ENCODE measurements around the gene LIM2.
A peak's percentile ranks its signal among the peaks of the same experiment; 100 is the strongest.

Gene LIM2

DNA sequence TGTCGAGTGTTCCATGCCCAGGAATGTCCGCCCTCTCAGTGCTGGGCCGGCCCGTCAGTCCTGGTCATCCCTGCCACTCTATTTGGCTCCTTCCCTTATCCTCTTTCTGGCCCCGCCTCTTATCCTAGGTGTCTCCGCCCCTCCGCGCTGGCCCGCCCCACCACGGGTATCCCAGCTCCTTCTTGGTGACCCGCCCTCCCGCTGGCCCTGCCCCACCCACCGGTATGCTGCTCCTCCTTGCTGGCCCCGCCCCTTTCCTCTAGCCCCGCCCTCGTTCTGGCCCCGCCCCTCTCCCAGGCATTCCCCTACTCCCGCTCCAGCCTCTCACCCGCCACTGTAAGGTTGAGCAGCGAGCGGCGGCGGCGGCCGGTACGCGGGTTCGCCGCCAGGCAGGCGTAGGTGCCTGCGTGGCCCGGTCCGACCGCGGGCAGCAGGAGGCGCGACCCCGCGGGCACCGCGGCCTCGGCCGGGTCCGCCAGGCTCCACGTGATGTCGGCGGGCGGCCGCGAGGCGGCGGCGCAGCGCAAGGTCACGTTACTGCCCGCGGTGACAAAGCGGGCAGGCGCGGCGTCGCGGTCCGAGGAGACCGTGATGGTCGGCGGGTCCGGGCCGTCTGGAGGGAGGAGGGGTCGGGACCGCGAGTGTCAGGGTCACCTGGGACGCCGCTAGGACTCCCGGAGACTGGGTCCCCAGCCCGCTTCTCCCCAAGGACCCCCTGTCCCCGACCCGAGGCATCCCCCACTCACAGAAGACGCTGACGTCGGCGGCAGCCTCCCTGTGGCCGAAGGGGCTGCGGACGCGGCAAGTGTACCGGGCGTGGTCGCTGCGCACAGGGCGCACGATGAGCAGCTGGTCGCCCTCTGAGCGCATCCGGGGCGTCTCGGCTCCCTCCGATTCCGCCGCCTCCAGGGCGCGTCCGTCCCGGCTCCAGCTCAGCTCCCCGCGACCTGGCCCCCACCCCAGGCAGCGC, 47.8 kb downstream of the LIM2 start:
- Mint-ChIP-seq H3K9me3 (no peaks in the 10 kb centered on the region), H3K27ac (ENCODE audit: low read depth) (peak overlapping the region; percentile 89), H3K27me3 (no peaks in the 10 kb centered on the region), H3K4me3 (peak overlapping the region; percentile 91), H3K36me3 (ENCODE audit: insufficient read depth) (peaks cover 1% of the 10 kb centered on the region), H3K4me1 (peaks cover 15% of the 10 kb centered on the region)
- peak; percentile 53 to 60 for DNase-seq (ENCODE audit: low spot score in 2 of 2)
- peak; percentile 48 for ATAC-seq (replicated peaks; ENCODE audit: extremely low read depth, poor library complexity, severe bottlenecking)

DNA sequence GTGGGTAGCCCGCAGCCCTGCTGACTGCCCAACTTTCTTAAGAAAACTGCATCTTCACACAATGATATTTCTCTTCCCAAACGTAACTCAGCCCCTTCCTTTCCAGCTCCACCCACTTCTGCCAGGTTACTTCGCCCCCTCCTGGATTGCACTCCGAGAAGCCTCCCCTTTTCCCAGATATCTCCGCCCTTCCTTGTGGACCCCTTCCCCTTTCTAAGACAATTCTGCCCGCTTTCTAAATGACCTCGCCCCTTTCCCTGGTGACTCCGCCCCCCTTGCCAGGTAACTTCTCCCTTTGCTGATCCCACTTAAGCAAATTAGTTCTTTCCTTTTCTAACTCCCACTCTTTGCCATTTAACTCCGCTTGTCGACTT, 48.5 kb downstream of the LIM2 start:
- Mint-ChIP-seq H3K4me1 (peaks cover 15% of the 10 kb centered on the region), H3K27me3 (no peaks in the 10 kb centered on the region), H3K9me3 (no peaks in the 10 kb centered on the region), H3K36me3 (ENCODE audit: insufficient read depth) (peaks cover 1% of the 10 kb centered on the region), H3K4me3 (peak overlapping the region; percentile 91), H3K27ac (ENCODE audit: low read depth) (peak overlapping the region; percentile 89)
- ATAC-seq (replicated peaks; ENCODE audit: extremely low read depth, poor library complexity, severe bottlenecking) (peak; percentile 3), DNase-seq (ENCODE audit: low spot score in 2 of 2) (no peak)

DNA sequence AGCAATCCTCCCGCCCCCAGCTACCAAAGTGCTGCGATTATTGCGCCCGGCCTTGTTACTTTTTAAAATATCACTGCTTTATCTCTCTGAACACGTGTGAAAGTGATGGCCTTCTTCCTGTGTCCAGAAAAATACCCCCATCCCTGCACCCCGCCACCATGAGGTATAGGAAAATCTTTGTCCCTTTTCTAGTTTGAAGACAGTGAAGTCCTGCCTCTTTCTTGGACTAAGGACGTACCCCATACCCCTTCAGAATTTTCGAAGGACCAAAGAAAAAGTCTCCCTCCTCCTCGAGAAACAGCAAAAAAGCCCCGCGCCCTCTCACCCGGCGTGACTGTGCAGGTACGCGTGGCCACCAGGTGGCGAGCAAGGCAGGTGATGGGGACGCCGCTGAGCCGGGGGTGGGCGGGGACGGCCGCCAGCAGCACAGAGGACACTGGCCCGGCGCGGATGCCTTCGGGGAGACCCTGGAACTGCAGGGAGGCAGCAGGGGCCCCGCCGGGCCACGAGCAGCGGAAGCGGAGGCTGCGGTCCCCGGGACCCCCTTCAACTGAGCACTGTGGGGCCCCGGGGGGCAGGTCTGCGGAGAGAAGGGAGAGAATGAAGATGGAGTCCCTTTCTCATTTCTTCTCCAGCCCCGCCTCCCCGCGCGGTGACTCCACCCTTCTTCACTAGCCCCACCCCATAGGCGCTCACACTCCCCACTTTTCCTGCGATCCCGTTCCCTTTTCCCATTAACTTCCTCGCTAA, 49.0 kb downstream of the LIM2 start:
- Mint-ChIP-seq H3K36me3 (ENCODE audit: insufficient read depth) (peaks cover 1% of the 10 kb centered on the region), H3K9me3 (no peaks in the 10 kb centered on the region), H3K27ac (ENCODE audit: low read depth) (peak overlapping the region; percentile 89), H3K4me1 (peaks cover 15% of the 10 kb centered on the region), H3K4me3 (peak overlapping the region; percentile 91), H3K27me3 (no peaks in the 10 kb centered on the region)
- peak; percentile 70 to 76 for DNase-seq (ENCODE audit: low spot score in 2 of 2)
- ATAC-seq (replicated peaks; ENCODE audit: extremely low read depth, poor library complexity, severe bottlenecking), result peak; percentile 83

DNA sequence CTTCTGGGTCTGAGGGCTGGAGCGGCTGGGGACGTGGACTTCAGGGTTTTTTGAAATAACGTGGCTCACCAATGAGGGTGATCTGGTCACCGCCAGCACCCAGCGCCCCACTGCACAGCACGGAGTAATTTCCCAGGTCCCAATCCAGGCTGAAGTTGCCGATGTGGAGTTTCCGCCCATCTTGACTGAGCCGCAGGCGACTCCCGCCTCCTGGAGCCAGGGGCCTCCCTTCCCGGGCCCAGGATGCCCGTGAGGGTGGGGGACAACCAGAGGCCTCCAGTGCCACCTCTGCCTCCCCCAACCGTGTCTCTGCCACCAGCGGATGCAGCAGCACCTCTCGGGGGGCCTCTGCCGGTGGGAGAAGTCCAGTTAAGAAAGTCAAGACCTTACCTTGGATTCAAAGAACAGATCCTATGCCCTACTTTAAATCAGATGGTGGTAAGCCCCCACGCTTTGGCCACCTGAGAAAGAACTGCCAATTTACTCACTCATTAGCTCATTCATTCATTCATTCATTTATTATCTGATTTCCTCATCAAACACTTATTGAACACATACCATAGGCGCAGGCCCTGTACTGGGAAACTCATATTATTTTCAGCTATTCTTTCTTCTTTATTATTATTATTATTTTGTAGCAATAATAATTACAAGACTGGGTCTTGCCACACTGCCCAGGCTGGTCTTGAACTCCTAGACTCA, 49.8 kb downstream of the LIM2 start:
- no peaks in the 10 kb centered on the region for H3K9me3 Mint-ChIP-seq
- H3K4me3 Mint-ChIP-seq, result peak overlapping the region; percentile 91
- no peaks in the 10 kb centered on the region for H3K27me3 Mint-ChIP-seq
- peaks cover 1% of the 10 kb centered on the region for H3K36me3 Mint-ChIP-seq (ENCODE audit: insufficient read depth)
- H3K4me1 Mint-ChIP-seq, result peaks cover 15% of the 10 kb centered on the region
- no peak overlapping the region for H3K27ac Mint-ChIP-seq (ENCODE audit: low read depth)
- DNase-seq (ENCODE audit: low spot score in 2 of 2) (no peak), ATAC-seq (replicated peaks; ENCODE audit: extremely low read depth, poor library complexity, severe bottlenecking) (no peak)

DNA sequence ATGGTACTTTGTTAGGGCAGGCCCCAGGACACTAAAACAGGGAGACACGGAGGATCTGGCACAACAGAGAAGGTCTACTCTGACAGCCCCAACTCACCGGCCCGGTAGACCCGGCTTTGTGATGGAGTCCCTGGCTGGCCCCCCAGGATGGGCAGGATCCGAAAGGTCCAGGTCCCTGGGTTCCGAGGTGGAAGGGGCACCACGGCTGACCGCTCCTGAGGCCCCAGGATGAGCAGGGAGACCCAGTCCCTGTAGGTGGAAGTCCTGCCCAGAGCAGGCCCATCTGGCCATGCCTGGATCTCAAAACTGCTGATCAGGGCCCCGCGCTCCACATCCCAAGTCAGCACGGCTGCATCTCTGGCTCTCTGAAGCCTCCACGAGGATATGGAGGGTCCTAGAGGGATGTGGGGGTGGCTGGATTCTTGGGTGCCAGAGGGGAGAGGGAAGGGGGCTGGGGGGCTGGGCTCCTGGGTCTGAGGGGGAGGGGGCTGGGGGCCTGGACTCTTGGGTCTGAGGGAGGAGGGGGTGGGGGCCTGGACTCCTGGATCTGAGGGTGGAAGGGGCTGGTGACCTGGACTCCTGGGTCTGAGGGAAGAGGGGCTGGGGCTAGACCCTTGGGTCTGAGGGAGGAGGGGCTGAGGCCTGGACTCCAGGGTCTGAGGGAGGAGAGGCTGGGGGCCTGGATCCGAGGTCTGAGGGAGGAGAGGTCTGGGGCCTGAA, 50.5 kb downstream of the LIM2 start:
- DNase-seq (ENCODE audit: low spot score in 2 of 2) (no peak), ATAC-seq (replicated peaks; ENCODE audit: extremely low read depth, poor library complexity, severe bottlenecking) (no peak)
- Mint-ChIP-seq H3K9me3 (no peaks in the 10 kb centered on the region), H3K27ac (ENCODE audit: low read depth) (no peak overlapping the region), H3K4me3 (no peak overlapping the region), H3K27me3 (peaks cover 2% of the 10 kb centered on the region), H3K4me1 (peaks cover 15% of the 10 kb centered on the region), H3K36me3 (ENCODE audit: insufficient read depth) (peaks cover 1% of the 10 kb centered on the region)

DNA sequence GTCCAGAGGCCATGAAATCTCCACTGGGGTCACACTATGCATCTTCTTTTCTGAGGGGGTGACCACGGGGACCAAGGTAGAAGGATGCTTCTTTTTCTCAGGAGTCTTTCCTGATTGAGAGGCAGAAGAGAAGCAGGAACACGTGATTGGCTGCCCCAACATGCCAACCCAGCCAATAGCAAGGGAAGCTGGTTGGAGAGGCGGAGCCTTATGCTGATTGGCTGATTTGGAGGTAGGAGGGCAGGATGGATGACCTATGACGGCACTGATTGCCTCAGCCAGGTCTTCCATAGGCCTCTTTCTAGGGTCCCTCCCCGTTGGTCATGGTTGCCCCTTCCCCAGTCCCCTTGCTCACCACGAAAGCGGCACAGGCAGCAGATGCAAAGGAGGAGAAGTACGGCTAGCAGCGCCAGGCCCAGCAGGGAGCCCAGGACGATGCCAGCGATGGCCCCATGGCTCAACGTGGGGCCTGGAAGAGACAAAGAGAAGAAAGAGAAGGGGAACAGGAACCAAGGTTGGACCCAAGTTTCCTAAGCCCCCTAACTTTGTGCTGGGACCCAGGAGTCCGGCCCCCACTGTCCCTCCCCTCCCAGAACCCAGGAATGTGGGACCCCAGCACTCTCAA, 53.8 kb downstream of the LIM2 start:
- Mint-ChIP-seq H3K9me3 (no peaks in the 10 kb centered on the region), H3K36me3 (ENCODE audit: insufficient read depth) (peaks cover 1% of the 10 kb centered on the region), H3K4me1 (peaks cover 6% of the 10 kb centered on the region), H3K4me3 (no peak overlapping the region), H3K27ac (ENCODE audit: low read depth) (no peak overlapping the region), H3K27me3 (peaks cover 34% of the 10 kb centered on the region)
- no peak for DNase-seq (ENCODE audit: low spot score in 2 of 2)
- no peak for ATAC-seq (replicated peaks; ENCODE audit: extremely low read depth, poor library complexity, severe bottlenecking)

DNA sequence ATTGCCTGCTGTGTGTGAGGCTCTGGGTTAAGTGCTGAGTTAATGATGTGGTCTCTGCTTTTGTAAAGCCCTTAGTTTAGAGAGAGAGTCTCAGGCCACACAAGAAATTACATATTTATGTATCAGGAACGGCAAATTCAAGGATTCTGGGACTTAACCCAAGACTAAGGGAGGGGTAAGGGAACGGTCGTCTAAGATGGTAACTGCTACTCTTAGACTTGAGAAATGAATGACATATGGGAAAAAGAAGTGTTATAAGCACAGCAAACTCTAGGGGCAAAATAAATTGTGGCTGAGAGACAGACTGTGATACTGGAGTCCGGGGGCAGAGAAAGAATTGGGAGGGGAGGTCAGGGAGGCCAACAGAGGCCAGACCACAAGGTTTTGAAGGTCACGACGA, 56.1 kb downstream of the LIM2 start:
- ATAC-seq (replicated peaks; ENCODE audit: extremely low read depth, poor library complexity, severe bottlenecking), result no peak
- no peaks in the 10 kb centered on the region for H3K9me3 Mint-ChIP-seq
- no peaks in the 10 kb centered on the region for H3K4me1 Mint-ChIP-seq
- no peak overlapping the region for H3K27ac Mint-ChIP-seq (ENCODE audit: low read depth)
- DNase-seq (ENCODE audit: low spot score in 2 of 2), result no peak
- H3K36me3 Mint-ChIP-seq (ENCODE audit: insufficient read depth), result no peaks in the 10 kb centered on the region
- no peak overlapping the region for H3K4me3 Mint-ChIP-seq
- H3K27me3 Mint-ChIP-seq, result peaks cover 50% of the 10 kb centered on the region

DNA sequence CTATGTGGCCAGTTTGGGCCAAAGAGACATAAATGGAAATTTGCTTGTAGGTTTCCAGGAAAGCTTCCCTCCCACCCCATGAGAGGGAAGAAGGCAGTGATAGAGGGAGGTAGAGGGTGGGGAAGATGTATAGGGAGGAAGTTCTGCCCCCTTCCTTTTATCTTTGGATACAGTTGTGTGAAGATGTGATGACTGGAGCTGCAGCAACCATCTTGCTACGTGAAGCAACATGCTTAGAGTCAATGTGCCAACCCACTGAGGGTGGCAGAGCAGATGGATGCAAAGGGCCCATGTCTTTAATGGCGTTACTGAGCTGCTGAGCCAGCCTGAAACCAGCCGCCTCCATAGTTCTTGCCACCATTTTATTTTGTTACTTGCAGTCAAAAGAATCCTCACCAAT, 56.6 kb downstream of the LIM2 start:
- DNase-seq (ENCODE audit: low spot score in 2 of 2) (no peak), ATAC-seq (replicated peaks; ENCODE audit: extremely low read depth, poor library complexity, severe bottlenecking) (no peak)
- Mint-ChIP-seq H3K36me3 (ENCODE audit: insufficient read depth) (no peaks in the 10 kb centered on the region), H3K4me1 (no peaks in the 10 kb centered on the region), H3K4me3 (no peak overlapping the region), H3K27me3 (peaks cover 52% of the 10 kb centered on the region), H3K9me3 (no peaks in the 10 kb centered on the region), H3K27ac (ENCODE audit: low read depth) (no peak overlapping the region)

DNA sequence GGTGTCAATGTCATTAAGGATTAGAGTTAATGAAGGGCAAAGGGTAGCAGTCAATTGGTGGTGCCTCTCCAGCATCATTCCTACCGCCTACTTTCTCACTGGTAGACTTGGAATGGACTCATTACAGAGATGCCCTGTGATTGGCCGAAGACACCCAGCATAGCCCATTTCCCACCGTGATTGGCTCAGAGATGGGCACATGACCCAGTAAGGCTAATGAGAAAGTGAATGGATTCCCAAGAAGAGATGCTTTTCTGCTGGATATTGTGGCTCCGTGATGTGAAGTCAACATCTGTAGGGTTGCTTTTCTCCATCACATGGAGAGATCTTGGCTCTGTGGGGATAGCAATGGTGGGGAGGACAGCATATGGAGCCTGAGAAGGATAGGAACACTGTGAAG, 57.4 kb downstream of the LIM2 start:
- Mint-ChIP-seq H3K27ac (ENCODE audit: low read depth) (no peak overlapping the region), H3K4me1 (no peaks in the 10 kb centered on the region), H3K4me3 (no peak overlapping the region), H3K9me3 (no peaks in the 10 kb centered on the region), H3K36me3 (ENCODE audit: insufficient read depth) (no peaks in the 10 kb centered on the region), H3K27me3 (peaks cover 60% of the 10 kb centered on the region)
- ATAC-seq (replicated peaks; ENCODE audit: extremely low read depth, poor library complexity, severe bottlenecking) (no peak), DNase-seq (ENCODE audit: low spot score in 2 of 2) (no peak)
